SK-N-SH (cell line): ENCODE measurements around the gene IDUA. TPM values are rescaled to one million over a fixed set of nuclear protein-coding genes. Genes with fewer than 3 reads are reported as not detected.

ENCODE experiments used
- CTCF ChIA-PET: fragments of 300-600, 350-600 bp; formaldehyde crosslinking; extraction: SDS; loops from one replicate; lab custom pipeline; 2021; lab: Yijun Ruan, JAX
- POLR2A ChIA-PET: fragments of 350-600 bp; sonication (Branson Sonifier 250); formaldehyde crosslinking; extraction: SDS; loops from one replicate; lab custom pipeline; 2020; ENCODE audit warnings: antibody characterized with exemption, inconsistent platforms; lab: Yijun Ruan, JAX
- DNase-seq: peaks from one replicate; pipeline ENCODE4 v3.0.0; 2012
- H2AFZ ChIP-seq: fragments of 200-600 bp; sonication (generic); 2 replicates; pipeline ENCODE4 v1.8.1; 2016; ENCODE audit warnings: antibody characterized with exemption, mild to moderate bottlenecking, low read depth
- H3F3A ChIP-seq: fragments of 200-600 bp; sonication (generic); replicated peaks from 2 replicates; pipeline ENCODE3; 2016; ENCODE audit warnings: antibody characterized with exemption, mild to moderate bottlenecking; ENCODE audit not compliant: insufficient read depth
- H3K27ac ChIP-seq, 2 experiments: fragments of 200-500 bp in 1 of 2; fragments of 200-600 bp in 1 of 2; sonication (Bioruptor generic) in 1 of 2; sonication (generic), shearing (Covaris generic) in 1 of 2; 2 replicates each; pipeline versions ENCODE4 v1.5.1 to v1.6.1; 2014 to 2016; ENCODE audit warnings: low read depth in 2 of 2, inconsistent platforms in 1 of 2, low read length in 1 of 2, mild to moderate bottlenecking in 1 of 2, mixed read lengths in 1 of 2
- H3K27me3 ChIP-seq: fragments of 200-600 bp; sonication (generic), shearing (Covaris generic); 2 replicates; pipeline ENCODE4 v1.6.1; 2016; ENCODE audit warnings: mixed run types; ENCODE audit not compliant: insufficient read depth
- H3K36me3 ChIP-seq, 2 experiments: fragments of 200-500 bp in 1 of 2; fragments of 200-600 bp in 1 of 2; sonication (Bioruptor generic) in 1 of 2; sonication (generic) in 1 of 2; replicated peaks in 1 of 2; 2 replicates each; pipeline versions ENCODE3 to v1.5.1; 2014 to 2016; ENCODE audit warnings: low read length in 1 of 2, mild to moderate bottlenecking in 1 of 2; ENCODE audit not compliant: insufficient read depth in 2 of 2, control insufficient read depth in 1 of 2
- H3K4me1 ChIP-seq, 2 experiments: fragments of 200-500 bp in 1 of 2; fragments of 200-600 bp in 1 of 2; sonication (Bioruptor generic) in 1 of 2; sonication (generic), shearing (Covaris generic) in 1 of 2; 2 replicates each; pipeline versions ENCODE4 v1.5.1 to v1.6.1; 2014 to 2016; ENCODE audit warnings: low read depth in 1 of 2, low read length in 1 of 2, mixed run types in 1 of 2; ENCODE audit not compliant: insufficient read depth in 2 of 2, control insufficient read depth in 1 of 2
- H3K4me2 ChIP-seq: fragments of 200-600 bp; sonication (generic), shearing (Covaris generic); 2 replicates; pipeline ENCODE4 v1.6.1; 2017; ENCODE audit warnings: mixed run types
- H3K4me3 ChIP-seq, 2 experiments: fragments of 200-500 bp in 1 of 2; fragments of 200-600 bp in 1 of 2; sonication (Bioruptor generic) in 1 of 2; sonication (generic), shearing (Covaris generic) in 1 of 2; 2 replicates each; pipeline versions ENCODE4 v1.5.1 to v1.8.1; 2014 to 2016; ENCODE audit warnings: low read depth in 2 of 2, inconsistent platforms in 1 of 2, low read length in 1 of 2, mild to moderate bottlenecking in 1 of 2, mixed read lengths in 1 of 2, moderate library complexity in 1 of 2
- H3K79me2 ChIP-seq: fragments of 200-600 bp; sonication (generic); 2 replicates; pipeline ENCODE4 v1.8.1; 2017; ENCODE audit warnings: mild to moderate bottlenecking; ENCODE audit not compliant: insufficient read depth
- H3K9ac ChIP-seq: fragments of 200-600 bp; sonication (generic); 2 replicates; pipeline ENCODE4 v1.6.1; 2017; ENCODE audit warnings: mixed run types
- H3K9me2 ChIP-seq: fragments of 200-600 bp; sonication (generic); 2 replicates; pipeline ENCODE4 v1.6.1; 2017; ENCODE audit warnings: mixed run types
- H3K9me3 ChIP-seq: fragments of 200-600 bp; sonication (generic); 2 replicates; pipeline ENCODE4 v1.6.1; 2017; ENCODE audit warnings: mixed run types, mild to moderate bottlenecking, moderate library complexity
- H4K20me1 ChIP-seq: fragments of 200-600 bp; sonication (generic); 2 replicates; pipeline ENCODE4 v1.6.1; 2017; ENCODE audit warnings: mild to moderate bottlenecking, mixed run types; ENCODE audit not compliant: insufficient read depth
- EP300 ChIP-seq, 2 experiments: IDR thresholded peaks; 2 replicates each; pipeline versions ENCODE4 v1.4.0 to v1.6.1; 2012; ENCODE audit warnings: borderline replicate concordance in 1 of 2, low read depth in 1 of 2, low read length in 1 of 2
- FOSL2 ChIP-seq: IDR thresholded peaks from 2 replicates; pipeline ENCODE4 v1.4.0; 2012; ENCODE audit warnings: low read depth, mild to moderate bottlenecking, moderate library complexity, borderline replicate concordance
- FOXJ3 ChIP-seq: sonication (generic); formaldehyde crosslinking; IDR thresholded peaks from 2 replicates; pipeline ENCODE4 v1.5.1; 2020; ENCODE audit warnings: mild to moderate bottlenecking, missing genetic modification reagents
- FOXM1 ChIP-seq: IDR thresholded peaks from 2 replicates; pipeline ENCODE4 v1.4.0; 2012; ENCODE audit warnings: low read depth, mild to moderate bottlenecking
- GATA2 ChIP-seq: sonication (generic); formaldehyde crosslinking; IDR thresholded peaks from 2 replicates; pipeline ENCODE4 v1.5.0; 2020; ENCODE audit warnings: mild to moderate bottlenecking, missing genetic modification reagents
- JUND ChIP-seq: IDR thresholded peaks from 2 replicates; pipeline ENCODE4 v1.4.0; 2012
- MEF2A ChIP-seq: IDR thresholded peaks from 2 replicates; pipeline ENCODE4 v1.4.0; 2012; ENCODE audit warnings: low read depth, borderline replicate concordance
- NFIC ChIP-seq: IDR thresholded peaks from 2 replicates; pipeline ENCODE4 v1.4.0; 2012; ENCODE audit warnings: borderline replicate concordance
- NRF1 ChIP-seq: IDR thresholded peaks from 2 replicates; pipeline ENCODE4 v1.6.1; 2012; ENCODE audit warnings: low read depth, mild to moderate bottlenecking, low read length
- PBX3 ChIP-seq: IDR thresholded peaks from 2 replicates; pipeline ENCODE4; 2012
- POLR2AphosphoS5 ChIP-seq: IDR thresholded peaks from 2 replicates; pipeline ENCODE4 v1.6.1; 2012; ENCODE audit warnings: low read depth, low read length
- RAD21 ChIP-seq: IDR thresholded peaks from 2 replicates; pipeline ENCODE4 v1.6.1; 2012; ENCODE audit warnings: mild to moderate bottlenecking, low read length
- REST ChIP-seq: IDR thresholded peaks from 2 replicates; pipeline ENCODE4 v1.6.1; 2012; ENCODE audit warnings: mild to moderate bottlenecking, low read depth, low read length, moderate library complexity
- RFX5 ChIP-seq: IDR thresholded peaks from 2 replicates; pipeline ENCODE4 v1.6.1; 2012; ENCODE audit warnings: mild to moderate bottlenecking, improper control_type of control experiment, low read length
- RXRA ChIP-seq: IDR thresholded peaks from 2 replicates; pipeline ENCODE4 v1.4.0; 2012; ENCODE audit warnings: low read depth, mild to moderate bottlenecking, borderline replicate concordance
- SIN3A ChIP-seq: IDR thresholded peaks from 2 replicates; pipeline ENCODE4 v1.6.1; 2012; ENCODE audit warnings: low read depth, mild to moderate bottlenecking, low read length, moderate library complexity, borderline replicate concordance
- SMC3 ChIP-seq: IDR thresholded peaks from 2 replicates; pipeline ENCODE4 v1.6.1; 2012; ENCODE audit warnings: low read depth, low read length, improper control_type of control experiment
- TAF1 ChIP-seq: IDR thresholded peaks from 2 replicates; pipeline ENCODE4 v1.6.1; 2012; ENCODE audit warnings: low read depth, mild to moderate bottlenecking, low read length, moderate library complexity, borderline replicate concordance
- ZBTB33 ChIP-seq: IDR thresholded peaks from 2 replicates; pipeline ENCODE4 v1.4.0; 2012; ENCODE audit warnings: low read depth, borderline replicate concordance
- WGBS: methylation state at CpG from one replicate; pipeline ENCODE4 v1.1.6; 2017; ENCODE audit warnings: low lambda C conversion rate; 5-methylcytosine and 5-hydroxymethylcytosine counted together
- polyA plus RNA-seq, 3 experiments: library from polyadenylated mRNA; depleted of rRNA; stranded (reverse); fragments of >200 nt; gene quantifications; 2 replicates each; pipeline ENCODE4 v1.2.3, GENCODE V29; 2012

The IDUA gene
- polyA plus RNA-seq, 1 of the 3 experiments (the other 2 are of a cell fraction): 24.4 TPM

GRCh38 chr4:963276-964225 lies 23.3 kb upstream of the IDUA start:
- no peaks in the 10 kb centered on the region for H3K9me3 ChIP-seq
- TF ChIP-seq FOXJ3 (CRISPR knock-in tag): no peak
- TF ChIP-seq FOXM1: no peak
- TF ChIP-seq REST: no peak
- no peak for TF ChIP-seq POLR2AphosphoS5
- TF ChIP-seq NFIC: no peak
- TF ChIP-seq GATA2: no peak
- TF ChIP-seq TAF1: no peak
- TF ChIP-seq RAD21: no peak
- no peak for TF ChIP-seq FOSL2
- no peak for TF ChIP-seq PBX3
- no peak for TF ChIP-seq RXRA
- TF ChIP-seq SIN3A: no peak
- no peak for TF ChIP-seq JUND
- TF ChIP-seq MEF2A: no peak
- no peak for TF ChIP-seq RFX5
- TF ChIP-seq SMC3: no peak
- no peak for TF ChIP-seq ZBTB33
- TF ChIP-seq EP300 (IDR thresholded peaks at IDR 0.05; ENCODE audit: borderline replicate concordance in 1 of 2, low read depth in 1 of 2, low read length in 1 of 2): no peak
- no peak for TF ChIP-seq NRF1
- 93% methylated on average over 5 of the region's 39 CpGs for WGBS
- no peaks in the 10 kb centered on the region for H3K27me3 ChIP-seq
- no peaks in the 10 kb centered on the region for H3K79me2 ChIP-seq
- no peak overlapping the region for H3K4me2 ChIP-seq
- no peaks in the 10 kb centered on the region for H3K9me2 ChIP-seq
- no peak overlapping the region for H2AFZ ChIP-seq
- no peak overlapping the region for H3K4me3 ChIP-seq
- no peak for DNase-seq
- ChIA-PET POLR2A (no interaction called here), CTCF (interaction anchor here (1.2 kb wide), 1 partner anchor 221 kb away, joined by 3 read pairs; no protein-coding TSS in a partner anchor)
- H3F3A ChIP-seq: no peaks in the 10 kb centered on the region
- no peak overlapping the region for H3K9ac ChIP-seq
- H3K36me3 ChIP-seq: peaks cover 0 to 61% of the 10 kb centered on the region in 2 experiments
- no peaks in the 10 kb centered on the region for H3K4me1 ChIP-seq
- no peaks in the 10 kb centered on the region for H4K20me1 ChIP-seq
- H3K27ac ChIP-seq: no peak overlapping the region
